NCI-H2227 treated with DMSO at 0.1 percent for 48 hours (cell line): Measurements from ENCODE around the gene TBC1D17.

ENCODE experiments used
- DNase-seq: peaks from one replicate; lab custom pipeline; 2025; lab: John Stamatoyannopoulos, UW

Gene TBC1D17

GRCh38 chr19:49877879-49878743 lies 609 bp downstream of the TBC1D17 start:
- DNase-seq, result peak; percentile 92

GRCh38 chr19:49878744-49879070 lies 1.2 kb downstream of the TBC1D17 start:
- no peak for DNase-seq

DNA sequence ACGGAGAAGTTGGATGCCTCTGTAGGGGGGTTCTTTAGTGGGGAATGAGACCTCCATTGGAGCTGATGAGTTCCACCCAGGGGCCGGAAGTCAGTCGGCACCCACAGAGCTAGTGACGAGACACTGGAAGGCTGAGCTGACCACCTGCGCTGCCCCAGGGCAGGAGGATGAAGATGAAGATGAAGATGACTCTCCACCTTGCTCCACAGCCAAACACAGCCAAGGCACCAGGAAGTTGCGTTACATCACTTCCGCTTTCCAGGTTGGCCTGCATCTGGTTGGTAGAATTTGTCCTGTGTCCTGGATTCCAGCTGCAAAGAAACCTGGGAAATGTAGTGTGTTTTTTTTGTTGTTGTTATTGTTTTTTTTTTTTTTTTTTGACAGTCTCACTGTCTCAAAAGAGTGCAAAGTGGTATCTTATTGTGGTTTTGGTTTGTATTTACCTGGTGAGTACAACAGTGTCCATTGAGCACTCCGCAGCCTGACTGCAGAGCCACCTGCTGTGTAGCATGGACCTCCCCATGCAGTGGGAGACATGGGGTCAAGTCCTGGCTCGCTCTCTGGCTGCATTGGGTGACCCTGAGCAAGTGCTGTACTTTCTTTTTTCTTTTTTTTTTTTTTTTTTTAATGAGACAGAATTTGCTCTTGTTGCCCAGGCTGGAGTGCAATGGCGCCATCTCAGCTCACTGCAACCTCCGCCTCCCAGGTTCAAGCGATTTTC lies 1.9 kb downstream of the TBC1D17 start:
- no peak for DNase-seq

- no peak for DNase-seq
Measured at GRCh38 chr19:49880162-49880869, 2.8 kb downstream of the TBC1D17 start.

GRCh38 chr19:49881186-49881585 lies 3.7 kb downstream of the TBC1D17 start:
- DNase-seq, result no peak

- no peak for DNase-seq
Measured at GRCh38 chr19:49881672-49882394, 4.3 kb downstream of the TBC1D17 start.

DNA sequence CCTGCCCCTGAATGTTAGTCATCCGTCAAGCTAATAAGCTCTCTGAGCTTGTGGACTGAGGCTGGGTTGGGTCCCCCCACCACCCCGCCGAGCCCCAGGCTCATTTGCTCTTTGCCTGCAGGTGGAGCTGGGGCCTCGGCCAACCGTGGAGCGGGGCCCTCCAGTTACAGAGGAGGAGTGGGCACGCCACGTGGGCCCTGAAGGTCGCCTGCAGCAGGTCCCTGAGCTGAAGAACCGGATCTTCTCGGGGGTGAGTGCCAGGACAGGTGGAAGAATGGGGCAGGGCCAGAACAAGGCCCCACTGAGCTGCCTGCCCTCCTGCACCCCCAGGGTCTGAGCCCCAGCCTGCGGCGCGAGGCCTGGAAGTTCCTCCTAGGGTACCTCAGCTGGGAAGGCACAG lies 5.1 kb downstream of the TBC1D17 start:
- DNase-seq, result no peak

GRCh38 chr19:49883094-49883493 lies 5.6 kb downstream of the TBC1D17 start:
- DNase-seq, result no peak

- DNase-seq, result no peak
Measured at GRCh38 chr19:49884109-49884508, 6.6 kb downstream of the TBC1D17 start.

DNA sequence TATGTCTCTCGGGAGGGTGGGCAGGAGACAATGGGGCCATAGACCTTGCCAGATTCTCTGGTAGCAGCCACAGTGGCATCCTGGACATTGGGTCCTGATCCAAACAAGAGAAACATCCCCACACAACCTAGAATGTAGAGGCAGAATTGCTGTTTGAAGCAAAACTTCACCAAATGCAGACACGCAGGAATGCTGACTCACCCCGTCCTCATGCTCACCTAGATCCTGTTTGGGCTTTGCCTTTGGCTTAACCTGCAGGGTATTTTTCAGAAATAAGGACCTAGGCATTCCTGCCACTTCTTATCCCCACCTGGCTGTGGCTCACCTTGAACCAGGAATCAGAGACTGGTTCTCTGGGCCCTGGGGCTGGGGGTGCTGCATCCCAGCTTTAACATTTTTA lies 7.3 kb downstream of the TBC1D17 start:
- DNase-seq, result no peak

DNA sequence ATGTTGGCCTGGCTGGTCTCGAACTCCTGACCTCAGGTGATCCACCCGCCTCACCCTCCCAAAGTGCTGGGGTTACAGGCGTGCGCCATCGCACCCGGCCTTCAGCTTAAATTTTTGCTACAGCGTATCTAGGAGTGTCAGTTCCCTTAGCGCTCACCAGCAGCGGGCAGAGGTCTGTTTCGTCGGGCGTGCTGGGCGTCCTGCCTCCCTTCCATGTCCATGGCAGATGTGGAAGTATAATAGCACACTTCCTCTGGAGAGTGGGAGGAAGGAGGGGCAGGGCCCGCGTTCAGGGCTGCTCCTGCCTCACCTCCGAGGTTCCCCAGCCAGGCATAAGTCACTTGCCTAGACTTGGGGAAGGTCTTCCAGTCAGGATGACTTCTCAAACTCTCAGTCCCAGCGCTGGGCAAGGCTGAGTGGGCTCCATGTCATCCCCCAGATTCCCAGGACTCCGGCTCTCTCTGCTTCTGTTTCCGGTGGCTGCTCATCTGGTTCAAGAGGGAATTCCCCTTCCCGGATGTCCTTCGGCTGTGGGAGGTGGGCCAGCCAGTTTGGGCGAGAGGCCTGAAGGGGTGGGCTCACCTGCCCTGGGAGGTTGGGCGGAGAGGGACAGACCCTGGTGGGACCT lies 9.6 kb downstream of the TBC1D17 start:
- no peak for DNase-seq

DNA sequence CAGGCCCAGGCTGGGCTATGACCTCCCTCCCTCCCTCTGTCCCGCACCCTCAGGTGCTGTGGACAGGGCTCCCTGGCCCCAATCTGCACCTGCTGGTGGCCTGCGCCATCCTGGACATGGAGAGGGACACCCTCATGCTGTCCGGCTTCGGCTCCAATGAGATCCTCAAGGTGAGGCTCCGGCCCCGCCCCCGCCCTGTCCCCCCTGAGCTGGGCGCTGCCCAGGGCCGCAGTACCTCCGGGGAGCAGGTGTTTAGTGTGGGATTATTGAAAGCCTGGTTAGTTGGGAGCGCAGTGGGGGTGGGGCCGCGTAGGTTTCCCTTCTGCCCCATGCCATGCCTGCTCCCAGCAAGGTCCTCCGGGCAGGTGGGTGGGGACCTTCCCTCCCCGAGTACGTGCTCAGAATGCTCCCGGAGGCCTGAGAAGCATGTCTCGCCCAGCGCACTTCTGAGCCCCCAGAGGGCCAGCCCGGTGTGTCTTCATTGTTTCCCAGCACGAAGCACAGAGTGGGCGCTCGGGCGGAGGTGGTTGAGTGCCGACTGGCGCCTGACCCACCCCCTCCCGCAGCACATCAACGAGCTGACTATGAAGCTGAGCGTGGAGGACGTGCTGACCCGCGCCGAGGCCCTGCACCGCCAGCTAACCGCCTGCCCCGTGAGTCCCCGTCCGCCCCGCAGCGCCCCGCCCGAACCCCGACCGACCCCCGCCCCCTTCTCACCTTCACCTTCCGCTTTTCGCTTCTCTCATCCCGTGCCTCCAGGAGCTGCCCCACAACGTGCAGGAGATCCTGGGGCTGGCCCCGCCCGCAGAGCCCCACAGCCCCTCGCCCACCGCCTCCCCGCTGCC lies 10.4 kb downstream of the TBC1D17 start:
- peak; percentile 1 for DNase-seq

DNA sequence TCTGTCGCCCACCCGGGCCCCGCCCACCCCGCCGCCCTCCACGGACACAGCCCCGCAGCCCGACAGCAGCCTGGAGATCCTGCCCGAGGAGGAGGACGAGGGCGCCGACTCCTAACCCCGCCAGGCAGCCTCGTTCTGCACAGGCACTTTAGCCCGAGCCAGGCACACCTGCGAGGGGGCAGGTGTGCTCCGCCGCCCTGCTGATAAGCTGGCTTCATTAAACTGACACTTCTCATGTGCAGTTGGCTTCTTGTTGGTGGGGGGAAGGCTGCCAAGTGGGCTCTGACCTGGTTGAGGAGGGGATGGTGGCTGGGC lies 11.0 kb downstream of the TBC1D17 start:
- no peak for DNase-seq

- no peak for DNase-seq
Measured at GRCh38 chr19:49889038-49889686, 11.7 kb downstream of the TBC1D17 start.

DNA sequence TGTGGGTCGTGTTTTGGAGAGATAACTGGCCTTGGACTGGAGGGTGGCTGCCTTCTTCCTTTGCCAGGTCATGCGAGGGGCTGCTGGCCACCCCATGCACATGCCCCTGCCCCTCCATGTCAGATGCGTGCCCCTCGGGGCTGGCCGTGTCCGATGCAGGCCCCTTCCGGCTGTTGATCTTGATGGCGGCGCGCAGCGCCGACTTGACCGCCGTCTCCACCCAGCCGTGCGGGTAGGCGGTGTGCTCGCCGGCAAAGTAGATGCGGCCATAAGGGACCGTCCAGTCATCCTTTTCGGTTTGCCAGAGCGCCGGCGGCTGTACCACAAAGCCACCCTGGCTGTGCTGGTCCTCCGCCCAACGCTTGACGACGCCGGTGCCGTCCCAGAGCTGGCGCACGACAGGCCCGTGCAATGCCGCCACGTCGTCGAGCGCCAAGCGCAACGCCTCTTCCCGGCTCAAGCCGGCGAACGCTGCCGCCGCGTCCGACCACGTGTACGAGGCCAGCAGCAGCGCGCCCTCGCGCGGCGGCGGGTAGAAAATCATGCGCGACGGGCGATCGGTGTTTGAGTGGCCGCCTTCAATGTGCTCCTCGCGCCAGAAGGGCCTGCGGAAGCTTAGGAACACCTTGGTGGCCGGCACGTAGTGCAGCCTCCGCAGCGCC lies 12.3 kb downstream of the TBC1D17 start:
- no peak for DNase-seq

GRCh38 chr19:49890349-49891311 lies 13.1 kb downstream of the TBC1D17 start:
- no peak for DNase-seq

DNA sequence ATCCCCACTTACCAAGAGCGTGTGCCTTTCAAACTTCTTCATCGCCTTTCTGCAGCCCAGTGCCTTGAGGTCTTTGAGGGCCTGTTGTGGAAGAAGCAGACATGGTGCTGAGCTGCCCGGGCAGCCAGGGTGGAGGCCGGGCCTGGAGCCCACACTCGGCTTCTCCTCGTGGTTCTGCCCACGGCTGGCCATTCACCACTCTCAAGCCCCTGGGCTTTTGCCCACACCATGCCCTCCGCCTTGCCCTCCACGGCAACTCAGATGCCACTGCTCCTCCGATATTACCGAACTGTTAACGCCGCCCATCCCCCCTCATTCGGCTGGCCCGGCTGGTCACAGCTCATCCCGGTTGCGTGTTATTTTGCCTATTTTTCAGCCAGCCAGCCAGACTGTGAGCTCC lies 13.9 kb downstream of the TBC1D17 start:
- no peak for DNase-seq

GRCh38 chr19:49892716-49893115 lies 15.2 kb downstream of the TBC1D17 start:
- DNase-seq, result no peak
